RWPE1 (cell line): ENCODE measurements around the gene SBNO2.

Source experiments
- CTCF ChIA-PET: fragments of 350-600 bp; sonication (Branson Sonifier 250); formaldehyde crosslinking; extraction: SDS; loops from one replicate; lab custom pipeline; 2021; lab: Yijun Ruan, JAX
- POLR2A ChIA-PET: fragments of 400-600 bp; formaldehyde crosslinking; extraction: SDS; loops from one replicate; lab custom pipeline; 2020; ENCODE audit warnings: antibody characterized with exemption; ENCODE audit not compliant: low non-redundant PET; lab: Yijun Ruan, JAX
- DNase-seq: peaks from one replicate; pipeline ENCODE4 v3.0.0; 2012; ENCODE audit warnings: low spot score
- H3K27ac ChIP-seq: fragments of 450-650 bp; 2 replicates; pipeline ENCODE4 v1.5.1; 2017
- TF ChIP-seq, protein P1 (sequence below): fragments of 450-650 bp; conservative IDR thresholded peaks from 2 replicates; pipeline ENCODE4 v1.5.1; 2017; ENCODE audit warnings: low read depth, mild to moderate bottlenecking

Gene SBNO2

GRCh38 chr19:1069009-1069779, 104.9 kb downstream of the SBNO2 start:
- no peak for DNase-seq
- CTCF ChIA-PET: no interaction called here
- H3K27ac ChIP-seq: no peak overlapping the region
- TF ChIP-seq, protein P1, sequence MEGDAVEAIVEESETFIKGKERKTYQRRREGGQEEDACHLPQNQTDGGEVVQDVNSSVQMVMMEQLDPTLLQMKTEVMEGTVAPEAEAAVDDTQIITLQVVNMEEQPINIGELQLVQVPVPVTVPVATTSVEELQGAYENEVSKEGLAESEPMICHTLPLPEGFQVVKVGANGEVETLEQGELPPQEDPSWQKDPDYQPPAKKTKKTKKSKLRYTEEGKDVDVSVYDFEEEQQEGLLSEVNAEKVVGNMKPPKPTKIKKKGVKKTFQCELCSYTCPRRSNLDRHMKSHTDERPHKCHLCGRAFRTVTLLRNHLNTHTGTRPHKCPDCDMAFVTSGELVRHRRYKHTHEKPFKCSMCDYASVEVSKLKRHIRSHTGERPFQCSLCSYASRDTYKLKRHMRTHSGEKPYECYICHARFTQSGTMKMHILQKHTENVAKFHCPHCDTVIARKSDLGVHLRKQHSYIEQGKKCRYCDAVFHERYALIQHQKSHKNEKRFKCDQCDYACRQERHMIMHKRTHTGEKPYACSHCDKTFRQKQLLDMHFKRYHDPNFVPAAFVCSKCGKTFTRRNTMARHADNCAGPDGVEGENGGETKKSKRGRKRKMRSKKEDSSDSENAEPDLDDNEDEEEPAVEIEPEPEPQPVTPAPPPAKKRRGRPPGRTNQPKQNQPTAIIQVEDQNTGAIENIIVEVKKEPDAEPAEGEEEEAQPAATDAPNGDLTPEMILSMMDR: no peak
- POLR2A ChIA-PET: no interaction called here

GRCh38 chr19:1068009-1069001, 105.8 kb downstream of the SBNO2 start:
- no peak for DNase-seq
- TF ChIP-seq, protein P1: no peak
- ChIA-PET CTCF (interaction anchor here (0.6 kb wide), 1 partner anchor 20 kb away, joined by 3 read pairs; no protein-coding TSS in a partner anchor), POLR2A (no interaction called here)
- no peak overlapping the region for H3K27ac ChIP-seq

DNA sequence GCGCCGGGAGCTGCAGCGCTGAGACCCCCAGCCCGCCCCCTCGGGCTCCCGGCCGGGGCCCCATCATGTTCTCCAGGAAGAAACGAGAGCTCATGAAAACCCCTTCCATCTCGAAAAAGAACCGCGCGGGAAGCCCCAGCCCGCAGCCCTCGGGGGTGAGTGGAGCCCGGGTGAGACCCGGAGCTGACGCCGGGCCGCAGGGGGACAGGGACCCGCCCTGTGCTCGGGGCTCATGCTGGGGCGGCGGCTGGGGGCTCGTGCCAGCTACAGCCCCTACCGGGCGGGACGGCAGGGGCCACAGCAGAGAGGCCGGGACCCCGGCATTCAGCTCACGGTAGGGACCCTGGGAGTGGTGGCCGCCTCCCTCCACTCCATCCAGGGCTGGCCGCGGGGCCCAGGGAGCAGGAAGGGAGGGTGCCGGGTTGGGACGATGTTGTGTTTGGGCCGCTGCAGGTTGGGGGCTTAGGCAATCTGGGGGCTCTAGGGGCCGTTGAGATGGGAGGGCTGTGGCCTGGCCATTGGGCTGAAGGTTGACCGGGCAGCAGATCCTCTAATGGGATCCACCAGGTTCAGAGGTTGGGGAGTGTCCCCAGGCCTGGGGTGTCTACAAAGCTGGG, 106.6 kb downstream of the SBNO2 start:
- peak overlapping the region; percentile 83 for H3K27ac ChIP-seq
- POLR2A ChIA-PET: no interaction called here
- CTCF ChIA-PET: interaction anchor here (0.6 to 1.0 kb wide), 2 partner anchors 19 to 66 kb away, joined by 3 read pairs; no protein-coding TSS in a partner anchor
- no peak for DNase-seq
- TF ChIP-seq, protein P1: no peak

GRCh38 chr19:1066748-1067340, 107.2 kb downstream of the SBNO2 start, which contains the start of gene ARHGAP45:
ARHGAP45 (plus strand) TSS chr19:1067167; CDS start chr19:1067406, 239 bp downstream.
- peak within 1 kb of the TSS; percentile 83 for H3K27ac ChIP-seq
- POLR2A ChIA-PET: interaction anchor here (0.6 kb wide), 1 partner anchor 30 kb away, joined by 3 read pairs; no protein-coding TSS in a partner anchor
- DNase-seq: no peak

GRCh38 chr19:1066251-1066747, 107.8 kb downstream of the SBNO2 start:
- TF ChIP-seq, protein P1: no peak
- CTCF ChIA-PET: interaction anchor here (0.6 to 1.3 kb wide), 2 partner anchors 20 to 228 kb away, joined by 4 to 5 read pairs; no protein-coding TSS in a partner anchor
- peak overlapping the region; percentile 83 for H3K27ac ChIP-seq
- POLR2A ChIA-PET: interaction anchor here (0.6 kb wide), 1 partner anchor 29 kb away, joined by 3 read pairs; no protein-coding TSS in a partner anchor
- no peak for DNase-seq

More at GRCh38 chr19:1066748-1067340, 107.2 kb downstream of the SBNO2 start, which contains the start of gene ARHGAP45:
- CTCF ChIA-PET: interaction anchor here (1.0 kb wide), 1 partner anchor 66 kb away, joined by 3 read pairs; no protein-coding TSS in a partner anchor
- TF ChIP-seq, protein P1: no peak
